HG02885 (cell line): ENCODE measurements around the gene FASTK.

Experiments used
- ATAC-seq: cut with Tn5 transposase; IDR thresholded peaks from one replicate; pipeline ENCODE4 v1.9.1; 2021; ENCODE audit warnings: mild to moderate bottlenecking; ENCODE audit not compliant: unreplicated experiment, poor library complexity

The FASTK gene

DNA sequence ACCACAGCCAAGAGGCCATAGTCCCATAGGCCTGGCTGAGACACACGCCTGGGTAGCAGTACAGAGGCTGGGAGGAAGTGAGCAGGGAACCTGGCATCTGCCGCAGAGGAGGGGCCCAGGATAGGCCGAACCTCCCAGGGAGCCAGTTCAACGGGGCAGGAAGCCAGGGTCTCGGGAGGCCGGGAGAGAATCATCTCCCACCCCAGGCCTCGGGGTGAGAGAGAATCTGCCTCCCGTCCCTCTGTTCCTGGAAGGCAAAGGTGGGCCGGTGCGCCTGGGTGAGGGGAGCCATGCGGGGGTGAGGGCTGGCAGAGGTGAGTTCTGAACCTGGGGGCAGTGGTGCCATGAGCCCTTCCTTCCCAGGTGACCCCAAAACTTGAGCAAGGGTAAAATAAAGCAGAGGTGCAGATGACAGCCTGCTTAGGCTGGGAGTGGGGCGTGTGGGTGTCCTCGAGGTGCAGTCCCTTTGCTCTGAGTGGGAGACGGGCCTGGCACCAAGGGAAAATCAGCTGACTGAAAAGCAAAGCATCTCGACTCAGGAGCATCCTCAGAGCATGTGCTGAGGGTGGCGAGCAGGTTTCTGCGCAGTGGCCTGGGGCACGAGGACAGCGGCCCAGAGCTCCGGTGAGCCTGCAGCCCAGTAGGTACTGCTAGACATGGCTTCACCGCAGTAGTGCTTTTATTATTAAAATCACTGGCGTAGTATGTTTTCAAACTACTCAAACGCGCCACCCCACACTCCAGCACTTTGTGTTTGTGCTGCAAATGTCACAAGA lies 21.2 kb upstream of the FASTK start:
- no peak for ATAC-seq

- no peak for ATAC-seq
Measured at GRCh38 chr7:151100921-151101320, 20.3 kb upstream of the FASTK start.

- no peak for ATAC-seq
Measured at GRCh38 chr7:151099486-151100211, 19.0 kb upstream of the FASTK start.

DNA sequence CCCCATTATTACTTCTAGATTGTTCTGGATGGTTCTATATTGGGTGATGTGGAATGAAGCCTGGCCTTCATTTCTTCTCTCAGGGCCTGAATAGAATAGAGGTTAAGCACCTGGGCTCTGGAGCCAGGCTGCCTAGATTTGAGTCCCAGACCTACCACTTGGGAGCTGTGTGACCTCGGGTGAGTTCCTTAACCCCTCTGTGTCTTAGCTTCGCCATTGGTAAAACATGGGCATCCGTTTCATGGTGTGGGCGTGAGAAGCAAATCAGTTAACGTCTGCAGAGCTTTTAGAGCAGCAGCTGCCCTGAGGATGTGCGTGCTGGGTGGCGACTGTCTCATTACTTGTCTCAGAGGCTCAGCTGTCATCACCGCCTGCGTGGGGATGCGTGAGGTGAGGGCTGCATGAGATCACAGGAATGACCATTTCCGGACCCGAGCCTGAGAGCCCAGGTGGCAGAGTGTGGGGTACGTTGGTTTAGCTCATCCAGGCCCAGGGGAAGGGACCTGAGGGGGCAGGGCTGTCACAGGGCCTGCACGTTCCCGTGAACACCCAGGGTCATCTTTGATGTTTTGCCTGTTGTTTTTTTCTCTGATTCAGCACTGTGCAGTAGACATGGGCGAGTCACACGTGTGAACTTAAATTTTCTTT lies 15.3 kb upstream of the FASTK start:
- no peak for ATAC-seq

GRCh38 chr7:151095123-151095797 lies 14.7 kb upstream of the FASTK start:
- ATAC-seq, result no peak

- no peak for ATAC-seq
Measured at GRCh38 chr7:151094675-151095074, 14.1 kb upstream of the FASTK start.

- ATAC-seq, result no peak
Measured at GRCh38 chr7:151093748-151094147, 13.1 kb upstream of the FASTK start.

DNA sequence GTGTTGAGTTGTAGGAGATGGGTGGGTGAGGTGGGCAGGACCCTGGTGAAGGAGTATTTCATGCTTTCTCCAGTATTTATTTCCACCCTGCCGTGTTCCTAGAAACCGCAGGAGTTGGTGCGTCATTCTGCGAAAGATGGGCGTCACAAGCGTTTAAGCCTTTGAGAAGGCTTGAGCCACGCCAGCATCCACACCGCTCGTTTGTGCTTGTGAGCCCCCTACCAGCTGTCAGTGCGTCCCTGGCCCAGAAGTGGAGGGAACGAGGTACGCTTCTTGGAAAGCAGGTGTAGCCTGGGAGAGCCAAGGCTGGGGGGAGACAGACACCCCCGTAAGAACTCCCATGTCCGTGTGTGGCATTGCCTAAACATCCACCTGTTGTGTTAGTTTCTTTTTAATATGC lies 11.4 kb upstream of the FASTK start:
- ATAC-seq, result no peak

DNA sequence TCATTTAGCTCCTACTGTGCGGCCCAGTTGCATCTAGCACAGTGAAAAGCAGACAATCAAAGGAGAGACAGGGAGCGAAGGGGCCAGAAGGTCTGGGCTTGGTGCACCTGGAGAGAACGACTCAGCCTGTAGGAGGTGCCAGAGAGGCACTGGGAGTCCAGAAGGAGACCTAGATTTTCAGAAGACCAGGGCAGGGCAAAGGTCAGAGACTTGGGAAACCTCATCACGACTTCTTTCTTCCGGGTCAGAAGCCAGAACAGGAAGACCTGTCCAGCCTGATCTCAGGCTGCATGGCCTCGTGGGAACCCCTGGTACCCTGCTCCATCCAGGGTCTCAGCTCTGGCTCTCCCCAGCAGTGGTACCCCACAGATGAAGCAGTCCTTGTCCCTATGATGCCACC lies 10.8 kb upstream of the FASTK start:
- no peak for ATAC-seq

- ATAC-seq, result no peak
Measured at GRCh38 chr7:151091003-151091402, 10.4 kb upstream of the FASTK start.

DNA sequence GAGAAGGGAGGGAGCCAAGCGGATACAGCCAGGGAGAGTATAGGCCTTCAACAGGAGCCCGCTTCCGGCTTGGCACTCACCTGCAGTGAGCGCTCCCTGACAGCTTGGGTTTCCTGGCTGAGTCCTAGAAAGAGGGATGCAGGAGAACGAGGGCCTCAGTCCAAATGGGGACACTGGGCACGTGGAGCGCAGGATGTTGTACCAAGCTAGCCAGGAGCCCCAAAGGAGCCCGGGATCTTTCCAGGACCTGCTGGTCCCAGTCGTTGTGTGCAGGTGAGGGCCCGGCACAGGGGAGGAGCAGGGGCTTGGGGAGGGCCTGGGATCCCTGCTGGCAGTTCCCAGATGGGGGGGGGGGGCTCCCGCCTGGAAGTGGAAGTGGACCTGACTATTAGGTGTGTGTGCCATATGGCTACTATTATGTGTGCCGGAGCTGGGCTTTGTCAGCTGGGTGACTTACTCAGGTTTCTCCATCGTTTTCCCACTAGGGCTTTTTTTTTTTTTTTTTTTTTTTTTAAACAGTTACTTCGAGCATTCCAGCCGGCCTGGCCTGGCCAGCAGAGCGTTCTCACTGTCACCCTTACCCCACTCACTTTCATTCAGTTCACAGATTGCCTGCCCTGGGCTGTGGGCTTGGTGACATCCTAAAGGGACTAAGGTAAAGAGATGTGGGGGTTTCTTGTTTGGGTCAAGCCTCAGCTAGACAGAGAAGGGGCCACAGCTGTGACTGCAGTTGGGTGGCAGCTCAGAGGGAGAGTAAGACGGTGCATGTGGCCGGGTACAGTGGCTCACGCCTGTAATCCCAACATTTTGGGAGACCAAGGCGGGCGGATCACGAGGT lies 9.5 kb upstream of the FASTK start:
- no peak for ATAC-seq

GRCh38 chr7:151088856-151089699 lies 8.5 kb upstream of the FASTK start:
- ATAC-seq, result no peak

- ATAC-seq, result no peak
Measured at GRCh38 chr7:151088019-151088855, 7.6 kb upstream of the FASTK start.

GRCh38 chr7:151087245-151088018 lies 6.8 kb upstream of the FASTK start:
- peak; percentile 33 for ATAC-seq

GRCh38 chr7:151086802-151087244 lies 6.2 kb upstream of the FASTK start:
- no peak for ATAC-seq

DNA sequence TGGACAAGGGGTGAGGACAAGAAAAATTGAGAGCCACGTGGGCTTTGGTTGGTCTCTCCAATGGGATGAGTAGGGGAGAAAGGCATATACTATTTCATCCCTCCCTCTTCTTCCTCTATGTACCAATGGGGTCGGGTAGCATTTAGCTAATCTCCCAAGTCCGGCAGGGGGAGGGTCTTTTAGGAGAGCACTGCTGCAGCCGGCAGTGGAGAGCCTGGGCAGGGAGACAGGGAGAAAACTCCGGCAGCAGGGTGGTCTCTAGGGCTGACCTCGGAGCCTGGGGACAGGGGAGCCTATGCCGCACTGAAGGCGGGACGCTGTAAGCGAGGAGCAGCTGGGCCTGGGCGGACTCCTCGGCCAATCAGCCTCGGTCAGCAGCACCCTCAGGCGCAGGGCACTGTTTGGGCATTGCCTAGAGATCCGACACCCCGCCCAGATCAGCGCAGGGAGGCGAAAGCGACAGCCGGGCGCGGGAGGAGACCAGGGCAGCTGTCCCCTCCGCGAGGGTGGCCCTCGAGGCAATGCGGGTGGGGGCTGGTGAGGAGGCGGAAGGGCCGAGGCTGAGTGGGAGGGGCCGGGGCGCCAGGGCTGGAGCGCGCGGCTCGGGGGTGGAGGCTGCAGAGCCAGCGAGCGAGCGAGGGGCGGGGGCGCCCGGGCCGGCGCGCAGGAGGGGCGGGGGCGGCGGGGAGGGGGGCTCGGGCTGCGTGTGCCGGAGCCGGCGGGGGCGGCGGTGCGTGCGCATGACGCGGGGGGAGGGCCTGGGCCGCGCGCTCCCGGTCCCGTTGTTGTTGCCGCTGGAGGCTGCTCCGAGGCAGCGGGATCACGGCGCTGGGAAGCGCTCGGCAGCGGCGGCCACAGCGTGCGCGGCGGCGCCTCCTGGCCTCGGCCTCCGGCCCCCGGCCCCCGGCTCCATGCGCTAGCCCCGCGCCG lies 5.3 kb upstream of the FASTK start, which contains the start of gene AGAP3:
TSS of gene AGAP3 (plus strand) at position 785 of the 930 bp plus-strand sequence. CDS start 267 bp downstream, outside the sequence.
- peak; percentile 52 for ATAC-seq
